Spinal cord (tissue), 10 donors: ENCODE data around the gene MOCS3. TPM values are rescaled to one million over a fixed set of nuclear protein-coding genes. Genes with fewer than 3 reads are reported as not detected.

ENCODE experiments used
- DNase-seq, 6 donors: peaks; one replicate each; pipeline versions ENCODE4 v3.0.0 to v3.0.0-alpha.2; 2013 to 2015; ENCODE audit warnings: low spot score in 6 of 6, low read depth in 4 of 6
- H3K27ac ChIP-seq: one replicate; pipeline ENCODE4 v1.5.1; 2013; ENCODE audit warnings: low read depth, low read length, control low read depth
- H3K27me3 ChIP-seq: one replicate; pipeline ENCODE4 v1.6.1; 2013; ENCODE audit warnings: low read length; ENCODE audit not compliant: control insufficient read depth, insufficient read depth
- H3K36me3 ChIP-seq: one replicate; pipeline ENCODE4 v1.6.1; 2013; ENCODE audit warnings: low read length; ENCODE audit not compliant: control insufficient read depth, insufficient read depth
- H3K4me1 ChIP-seq: one replicate; pipeline ENCODE4 v1.6.1; 2013; ENCODE audit warnings: low read length; ENCODE audit not compliant: control insufficient read depth, insufficient read depth
- H3K4me3 ChIP-seq: one replicate; pipeline ENCODE4 v1.5.1; 2013; ENCODE audit warnings: low read depth, low read length, control low read depth
- H3K9me3 ChIP-seq: one replicate; pipeline ENCODE4 v1.6.1; 2013; ENCODE audit warnings: low read length; ENCODE audit not compliant: control insufficient read depth, insufficient read depth
- WGBS: methylation state at CpG from one replicate; pipeline ENCODE4 v1.1.5; 2013; ENCODE audit warnings: missing lambda C conversion rate; ENCODE audit not compliant: insufficient coverage; 5-methylcytosine and 5-hydroxymethylcytosine counted together
- polyA plus RNA-seq, 2 donors: library from polyadenylated mRNA; unstranded; fragments of 120-200 nt; gene quantifications; one replicate each; pipeline ENCODE4 v1.2.1, GENCODE V29; 2013; ENCODE audit not compliant: insufficient read length in 2 of 2
- total RNA-seq, 2 donors: library from RNA; depleted of rRNA in 1 of 2; stranded (reverse); fragments of 120-200 nt in 1 of 2; fragments of >200 nt in 1 of 2; gene quantifications; one replicate each; pipeline versions ENCODE4 v1.2.3 to v1.2.4, GENCODE V29; 2013 to 2014
- donor health status: healthy.

Gene MOCS3
- total and polyA plus RNA-seq, 4 donors = 4.3 to 5.8 (median 5.3) TPM

- 97% methylated on average over 9 of the region's 9 CpGs for WGBS
- Histone ChIP-seq H3K9me3 (no peaks in the 10 kb centered on the region), H3K4me1 (peaks cover 19% of the 10 kb centered on the region), H3K4me3 (no peak overlapping the region), H3K36me3 (peaks cover 19% of the 10 kb centered on the region), H3K27me3 (no peaks in the 10 kb centered on the region), H3K27ac (no peak overlapping the region)
- DNase-seq = no peak
Measured at GRCh38 chr20:51004781-51005180, 46.2 kb downstream of the MOCS3 start.

GRCh38 chr20:51005214-51005613 is 46.6 kb downstream of the MOCS3 start:
- 98% methylated on average over 6 of the region's 7 CpGs for WGBS
- no peaks in the 10 kb centered on the region for H3K27me3 ChIP-seq
- no peak overlapping the region for H3K27ac ChIP-seq
- H3K4me3 ChIP-seq = no peak overlapping the region
- peaks cover 24% of the 10 kb centered on the region for H3K36me3 ChIP-seq
- peaks cover 19% of the 10 kb centered on the region for H3K4me1 ChIP-seq
- H3K9me3 ChIP-seq = no peaks in the 10 kb centered on the region
- no peak for DNase-seq

GRCh38 chr20:51008718-51009117 is 50.1 kb downstream of the MOCS3 start:
- H3K36me3 ChIP-seq = peaks cover 22% of the 10 kb centered on the region
- WGBS = 81% methylated on average over 4 of the region's 5 CpGs
- peaks cover 6% of the 10 kb centered on the region for H3K4me1 ChIP-seq
- no peak overlapping the region for H3K27ac ChIP-seq
- no peaks in the 10 kb centered on the region for H3K9me3 ChIP-seq
- H3K27me3 ChIP-seq = no peaks in the 10 kb centered on the region
- DNase-seq = no peak
- H3K4me3 ChIP-seq = no peak overlapping the region

GRCh38 chr20:51009303-51010042 is 50.9 kb downstream of the MOCS3 start:
- Histone ChIP-seq H3K36me3 (peaks cover 14% of the 10 kb centered on the region), H3K27ac (no peak overlapping the region), H3K27me3 (no peaks in the 10 kb centered on the region), H3K4me1 (no peaks in the 10 kb centered on the region), H3K4me3 (no peak overlapping the region), H3K9me3 (no peaks in the 10 kb centered on the region)
- 79% methylated on average over 57 of the region's 58 CpGs for WGBS
- no peak for DNase-seq

- H3K27ac ChIP-seq = no peak overlapping the region
- no peaks in the 10 kb centered on the region for H3K9me3 ChIP-seq
- H3K4me3 ChIP-seq = no peak overlapping the region
- no peak for DNase-seq
- peaks cover 5% of the 10 kb centered on the region for H3K4me1 ChIP-seq
- peaks cover 10% of the 10 kb centered on the region for H3K36me3 ChIP-seq
- no peaks in the 10 kb centered on the region for H3K27me3 ChIP-seq
- 75% methylated on average over 32 of the region's 33 CpGs for WGBS
Measured at GRCh38 chr20:51010043-51010365, 51.4 kb downstream of the MOCS3 start.

- peaks cover 10% of the 10 kb centered on the region for H3K36me3 ChIP-seq
- no peak for DNase-seq
Measured at GRCh38 chr20:51010932-51011331, 52.3 kb downstream of the MOCS3 start.

GRCh38 chr20:51011479-51011878 is 52.9 kb downstream of the MOCS3 start:
- no peak for DNase-seq
- Histone ChIP-seq H3K27me3 (no peaks in the 10 kb centered on the region), H3K9me3 (no peaks in the 10 kb centered on the region), H3K27ac (no peak overlapping the region), H3K36me3 (peaks cover 10% of the 10 kb centered on the region), H3K4me3 (no peak overlapping the region), H3K4me1 (peaks cover 10% of the 10 kb centered on the region)
- WGBS = 96% methylated on average over 3 of the region's 4 CpGs

More at GRCh38 chr20:51010932-51011331, 52.3 kb downstream of the MOCS3 start:
- no peak overlapping the region for H3K4me3 ChIP-seq
- no CpG with 5 or more reads among the region's 3 CpGs for WGBS
- H3K27ac ChIP-seq = no peak overlapping the region
- H3K4me1 ChIP-seq = peaks cover 10% of the 10 kb centered on the region
- no peaks in the 10 kb centered on the region for H3K27me3 ChIP-seq
- no peaks in the 10 kb centered on the region for H3K9me3 ChIP-seq

- H3K4me1 ChIP-seq = peaks cover 10% of the 10 kb centered on the region
- H3K36me3 ChIP-seq = peaks cover 10% of the 10 kb centered on the region
- WGBS = 43% methylated on average over 1 of the region's 3 CpGs
- H3K27ac ChIP-seq = no peak overlapping the region
- no peaks in the 10 kb centered on the region for H3K27me3 ChIP-seq
- DNase-seq = no peak
- H3K9me3 ChIP-seq = no peaks in the 10 kb centered on the region
- no peak overlapping the region for H3K4me3 ChIP-seq
Measured at GRCh38 chr20:51012357-51012756, 53.7 kb downstream of the MOCS3 start.
